Stomach (tissue), 9 donors: Measurements from ENCODE around the gene CHD9NB. TPM values are rescaled to one million over a fixed set of nuclear protein-coding genes. Genes with fewer than 3 reads are reported as not detected.

Source experiments
- DNase-seq, 2 donors: peaks; one replicate each; pipeline versions ENCODE4 v3.0.0 to v3.0.0-alpha.2; 2013 to 2019
- H3K27ac ChIP-seq, 5 donors: fragments of 200-600 bp in 4 of 5; sonication (generic) in 4 of 5; one replicate each; pipeline ENCODE4 v1.5.1; 2013 to 2019; ENCODE audit warnings: mild to moderate bottlenecking in 1 of 5, moderate library complexity in 1 of 5
- H3K27me3 ChIP-seq, 3 donors: fragments of 200-600 bp; sonication (generic); one replicate each; pipeline ENCODE4 v1.5.1; 2017 to 2019; ENCODE audit warnings: mixed run types in 1 of 3
- H3K36me3 ChIP-seq, 4 donors: fragments of 200-600 bp; sonication (generic); 1 replicate in 3 of 4; 2 replicates in 1 of 4; pipeline ENCODE4 v1.5.1; 2016 to 2019
- H3K4me1 ChIP-seq, 4 donors: fragments of 200-600 bp; sonication (generic); one replicate each; pipeline ENCODE4 v1.5.1; 2016 to 2019
- H3K4me3 ChIP-seq, 4 donors: fragments of 200-600 bp; sonication (generic) in 3 of 4; one replicate each; pipeline ENCODE4 v1.5.1; 2016 to 2019; ENCODE audit warnings: mild to moderate bottlenecking in 1 of 4
- H3K9me3 ChIP-seq, 4 donors: fragments of 200-600 bp; sonication (generic); one replicate each; pipeline ENCODE4 v1.5.1; 2016 to 2019
- EP300 ChIP-seq: sonication (generic); formaldehyde crosslinking; IDR thresholded peaks from one replicate; pipeline ENCODE4 v1.6.1; 2017; ENCODE audit warnings: antibody characterized with exemption
- POLR2A ChIP-seq, 4 donors: fragments of 450-650 bp; IDR thresholded peaks; one replicate each; pipeline ENCODE4 v1.6.1; 2016; ENCODE audit warnings: antibody characterized with exemption in 4 of 4, control low read depth in 2 of 4, mild to moderate bottlenecking in 1 of 4, moderate library complexity in 1 of 4
- POLR2AphosphoS5 ChIP-seq, 3 donors: sonication (generic); formaldehyde crosslinking; IDR thresholded peaks; one replicate each; pipeline ENCODE4 v1.6.1; 2016; ENCODE audit warnings: antibody characterized with exemption in 3 of 3
- WGBS, 5 donors: extraction: QIAGEN DNeasy Blood & Tissue Kit in 3 of 5; methylation state at CpG; one replicate each; pipeline versions ENCODE4 v1.1.5 to v1.1.7; 2013 to 2018; 5-methylcytosine and 5-hydroxymethylcytosine counted together
- intact Hi-C: fragments of 100-400 bp; cut with DNase I; formaldehyde crosslinking; loops from one replicate; pipeline ENCODE4 v1.15.1; 2023; ENCODE audit warnings: low total_unique reads
- polyA plus RNA-seq, 3 donors: library from polyadenylated mRNA; stranded (reverse); fragments of 200-250 nt; gene quantifications; one replicate each; pipeline ENCODE4 v1.2.3, GENCODE V29; 2013
- total RNA-seq, 5 donors: library from RNA; depleted of rRNA; stranded (reverse); fragments of >200 nt; gene quantifications; one replicate each; pipeline versions ENCODE4 v1.1.0 to v1.2.3, GENCODE V29; 2014 to 2016
- TF ChIP-seq, protein P1 (sequence below), 7 experiments: fragments of 450-650 bp in 4 of 7; fragments of 200-600 bp in 3 of 7; sonication (generic) in 3 of 7; IDR thresholded peaks; one replicate each; pipeline ENCODE4 v1.5.1; 2016 to 2019; ENCODE audit warnings: antibody characterized with exemption in 7 of 7, control low read depth in 2 of 7, mild to moderate bottlenecking in 1 of 7
- donor health status: healthy with polysubstance abuse.
- donor health status: Bipolar disorder and iron deficiency.
- donor health status: healthy.

CHD9NB gene
- total and polyA plus RNA-seq, 8 donors, result 0.58 to 8.2 (median 0.93) TPM; not detected in 1

DNA sequence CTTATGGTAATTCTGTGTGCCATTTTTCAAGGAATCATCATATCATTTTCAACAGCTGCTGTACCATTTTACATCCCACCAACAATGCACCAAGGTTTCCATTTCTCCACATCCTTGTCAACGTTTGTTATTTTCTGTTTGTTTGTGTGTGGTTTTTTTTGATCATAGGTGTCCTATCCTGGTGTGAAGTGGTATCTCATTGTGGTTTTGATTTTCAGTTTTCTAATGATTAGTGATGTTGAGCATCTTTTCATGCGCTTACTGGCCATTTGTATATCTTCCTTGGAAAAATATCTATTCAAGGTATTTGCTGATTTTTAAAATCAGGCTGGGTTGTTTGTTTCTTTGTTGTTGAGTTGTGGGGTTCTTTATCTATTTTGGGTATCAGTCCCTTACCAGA lies 17.1 kb upstream of the CHD9NB start:
- Histone ChIP-seq H3K27ac (no peak overlapping the region), H3K27me3 (no peaks in the 10 kb centered on the region), H3K4me3 (no peak overlapping the region), H3K36me3 (no peaks in the 10 kb centered on the region), H3K4me1 (peaks cover 9 to 36% (median 21%) of the 10 kb centered on the region in 4 donors), H3K9me3 (no peaks in the 10 kb centered on the region)
- 76 to 85% (median 81%) methylated on average over 2 of the region's 2 CpGs for WGBS, 5 donors
- TF ChIP-seq EP300, result no peak
- no peak for TF ChIP-seq POLR2AphosphoS5 (IDR thresholded peaks at IDR 0.05)
- TF ChIP-seq, protein P1, sequence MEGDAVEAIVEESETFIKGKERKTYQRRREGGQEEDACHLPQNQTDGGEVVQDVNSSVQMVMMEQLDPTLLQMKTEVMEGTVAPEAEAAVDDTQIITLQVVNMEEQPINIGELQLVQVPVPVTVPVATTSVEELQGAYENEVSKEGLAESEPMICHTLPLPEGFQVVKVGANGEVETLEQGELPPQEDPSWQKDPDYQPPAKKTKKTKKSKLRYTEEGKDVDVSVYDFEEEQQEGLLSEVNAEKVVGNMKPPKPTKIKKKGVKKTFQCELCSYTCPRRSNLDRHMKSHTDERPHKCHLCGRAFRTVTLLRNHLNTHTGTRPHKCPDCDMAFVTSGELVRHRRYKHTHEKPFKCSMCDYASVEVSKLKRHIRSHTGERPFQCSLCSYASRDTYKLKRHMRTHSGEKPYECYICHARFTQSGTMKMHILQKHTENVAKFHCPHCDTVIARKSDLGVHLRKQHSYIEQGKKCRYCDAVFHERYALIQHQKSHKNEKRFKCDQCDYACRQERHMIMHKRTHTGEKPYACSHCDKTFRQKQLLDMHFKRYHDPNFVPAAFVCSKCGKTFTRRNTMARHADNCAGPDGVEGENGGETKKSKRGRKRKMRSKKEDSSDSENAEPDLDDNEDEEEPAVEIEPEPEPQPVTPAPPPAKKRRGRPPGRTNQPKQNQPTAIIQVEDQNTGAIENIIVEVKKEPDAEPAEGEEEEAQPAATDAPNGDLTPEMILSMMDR (IDR thresholded peaks at IDR 0.05), result no peak
- TF ChIP-seq POLR2A (IDR thresholded peaks at IDR 0.05), result no peak
- no peak for DNase-seq
- intact Hi-C loops, result no loop called here

- 78 to 93% (median 83%) methylated on average over 4 of the region's 4 CpGs for WGBS, 5 donors
- H3K36me3 ChIP-seq, result no peaks in the 10 kb centered on the region
- intact Hi-C loops, result no loop called here
- H3K27me3 ChIP-seq, result no peaks in the 10 kb centered on the region
- H3K4me1 ChIP-seq, result peaks cover 9 to 37% (median 21%) of the 10 kb centered on the region in 4 donors
- DNase-seq, result no peak
- H3K4me3 ChIP-seq, result no peak overlapping the region
- H3K27ac ChIP-seq, result peak overlapping the region in 1 of 5 donors; percentile 10
- no peak for TF ChIP-seq EP300
- no peak for TF ChIP-seq POLR2AphosphoS5 (IDR thresholded peaks at IDR 0.05)
- H3K9me3 ChIP-seq, result no peaks in the 10 kb centered on the region
These were observed 15.7 kb upstream of the CHD9NB start for GRCh38 chr16:53068423-53068833.

DNA sequence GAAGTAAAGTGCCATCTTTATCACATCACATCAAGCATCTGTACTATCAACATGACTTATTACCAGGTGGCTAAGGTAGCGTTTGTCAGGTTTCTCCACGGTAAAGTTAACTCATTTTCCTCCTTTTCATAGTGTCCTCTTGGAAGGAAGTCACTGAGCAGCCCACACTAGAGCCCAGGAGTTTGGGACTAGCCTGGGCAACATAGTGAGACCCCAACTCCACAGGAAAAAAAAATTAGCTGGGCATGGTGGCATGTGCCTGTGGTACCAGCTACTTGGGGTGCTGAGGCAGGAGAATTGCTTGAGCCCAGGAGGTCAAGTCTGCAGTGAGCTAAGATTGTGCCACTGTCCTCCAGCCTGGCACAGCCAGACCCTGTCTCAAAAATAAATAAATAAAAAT lies 15.0 kb upstream of the CHD9NB start:
- no peaks in the 10 kb centered on the region for H3K36me3 ChIP-seq

GRCh38 chr16:53065461-53066061 lies 12.9 kb upstream of the CHD9NB start:
- WGBS, 5 donors, result 75 to 88% (median 77%) methylated on average over 6 of the region's 6 CpGs
- no peak for DNase-seq
- no peaks in the 10 kb centered on the region for H3K36me3 ChIP-seq
- H3K9me3 ChIP-seq, result no peaks in the 10 kb centered on the region
- H3K4me3 ChIP-seq, result no peak overlapping the region
- peak overlapping the region in 3 of 5 donors; percentile 9 to 48 (median 34) for H3K27ac ChIP-seq
- H3K4me1 ChIP-seq, result peaks cover 12 to 37% (median 19%) of the 10 kb centered on the region in 4 donors
- no peaks in the 10 kb centered on the region for H3K27me3 ChIP-seq
- intact Hi-C loops, result no loop called here
- TF ChIP-seq POLR2A (IDR thresholded peaks at IDR 0.05) (no peak), EP300 (no peak), POLR2AphosphoS5 (IDR thresholded peaks at IDR 0.05) (no peak)
- TF ChIP-seq, protein P1 (IDR thresholded peaks at IDR 0.05), result no peak

More for the DNA sequence above, 15.0 kb upstream of the CHD9NB start:
- Histone ChIP-seq H3K4me3 (no peak overlapping the region), H3K27me3 (no peaks in the 10 kb centered on the region), H3K27ac (peak overlapping the region in 2 of 5 donors; percentile 10 to 20), H3K4me1 (peaks cover 9 to 34% (median 19%) of the 10 kb centered on the region in 4 donors), H3K9me3 (no peaks in the 10 kb centered on the region)
- TF ChIP-seq EP300 (no peak), POLR2AphosphoS5 (IDR thresholded peaks at IDR 0.05) (no peak), POLR2A (IDR thresholded peaks at IDR 0.05) (no peak)
- TF ChIP-seq, protein P1 (IDR thresholded peaks at IDR 0.05), result no peak
- WGBS, 5 donors, result 70 to 90% (median 83%) methylated on average over 2 of the region's 2 CpGs
- intact Hi-C loops, result no loop called here
- no peak for DNase-seq

- H3K27ac ChIP-seq, result peak overlapping the region in 1 of 5 donors; percentile 9
- H3K4me3 ChIP-seq, result no peak overlapping the region
- TF ChIP-seq, protein P1 (IDR thresholded peaks at IDR 0.05), result no peak
- TF ChIP-seq POLR2AphosphoS5 (IDR thresholded peaks at IDR 0.05) (no peak), POLR2A (IDR thresholded peaks at IDR 0.05) (no peak), EP300 (no peak)
These were observed 11.4 kb upstream of the CHD9NB start for GRCh38 chr16:53064081-53064578.

More at GRCh38 chr16:53064081-53064578, 11.4 kb upstream of the CHD9NB start:
- Histone ChIP-seq H3K4me1 (peaks cover 12 to 37% (median 15%) of the 10 kb centered on the region in 4 donors), H3K27me3 (no peaks in the 10 kb centered on the region), H3K36me3 (no peaks in the 10 kb centered on the region), H3K9me3 (no peaks in the 10 kb centered on the region)
- no peak for DNase-seq
- WGBS, 5 donors, result 88 to 95% (median 92%) methylated on average over 1 of the region's 1 CpG
- intact Hi-C loops, result no loop called here
